Kidney (tissue), 14 donors: ENCODE measurements around the gene CRIP1. TPM values are rescaled to one million over a fixed set of nuclear protein-coding genes. Genes with fewer than 3 reads are reported as not detected.

Source experiments
- DNase-seq, 5 donors: peaks; one replicate each; pipeline ENCODE4 v3.0.0-alpha.2; 2013 to 2020
- FAIRE-seq: peaks from 2 replicates; lab custom pipeline; 2012; peaks lifted over from hg19 to GRCh38; lab: Jason Lieb, UNC
- H3K27ac ChIP-seq, 2 donors: one replicate each; pipeline ENCODE4 v1.7.0; 2013; ENCODE audit warnings: low read depth in 2 of 2, low read length in 2 of 2, inconsistent platforms in 1 of 2
- H3K27me3 ChIP-seq: one replicate; pipeline ENCODE4 v1.7.1; 2013; ENCODE audit warnings: low read length, inconsistent platforms; ENCODE audit not compliant: control insufficient read depth, insufficient read depth
- H3K36me3 ChIP-seq, 3 donors: one replicate each; pipeline versions ENCODE4 v1.7.0 to v1.7.1; 2013; ENCODE audit warnings: low read length in 3 of 3, control low read depth in 1 of 3, inconsistent platforms in 1 of 3; ENCODE audit not compliant: insufficient read depth in 3 of 3, control insufficient read depth in 2 of 3
- H3K4me1 ChIP-seq, 3 donors: one replicate each; pipeline versions ENCODE4 v1.7.0 to v1.7.1; 2013; ENCODE audit warnings: low read length in 3 of 3, inconsistent platforms in 1 of 3, low read depth in 1 of 3; ENCODE audit not compliant: control insufficient read depth in 2 of 3, insufficient read depth in 2 of 3
- H3K4me3 ChIP-seq, 3 donors: one replicate each; pipeline versions ENCODE4 v1.7.0 to v1.8.1; 2013; ENCODE audit warnings: low read length in 3 of 3, control low read depth in 1 of 3, inconsistent platforms in 1 of 3
- H3K9ac ChIP-seq, 3 donors: one replicate each; pipeline versions ENCODE4 v1.7.0 to v1.7.1; 2013; ENCODE audit warnings: low read length in 3 of 3, control low read depth in 1 of 3, inconsistent platforms in 1 of 3
- H3K9me3 ChIP-seq, 3 donors: one replicate each; pipeline versions ENCODE4 v1.7.0 to v1.7.1; 2013; ENCODE audit warnings: low read length in 3 of 3, control low read depth in 1 of 3, inconsistent platforms in 1 of 3; ENCODE audit not compliant: control insufficient read depth in 2 of 3, insufficient read depth in 1 of 3
- intact Hi-C: fragments of 100-400 bp; cut with DNase I; formaldehyde crosslinking; loops from one replicate; pipeline ENCODE4 v1.11.1; 2022
- polyA plus RNA-seq: library from polyadenylated mRNA; stranded (reverse); fragments of 350-450 nt; fragmentation: Illumina TruSeq; extraction: RNeasy Lipid Tissue Mini Kit (QIAGEN cat#74804); gene quantifications from one replicate; pipeline ENCODE4 v1.2.3, GENCODE V29; 2014; ENCODE audit warnings: low read depth, low replicate concordance; ENCODE audit not compliant: insufficient read depth
- total RNA-seq: library from RNA; stranded (reverse); fragmentation: NEBNext Ultra II Directional; extraction: Animal tissue kit (Norgen Biotek cat#: 25700); gene quantifications from one replicate; pipeline ENCODE4 v1.2.1, GENCODE V29; 2021
- TF ChIP-seq, protein P1 (sequence below): IDR thresholded peaks from 3 replicates; pipeline ENCODE4 v1.5.1; 2012; ENCODE audit warnings: mild to moderate bottlenecking, moderate library complexity, borderline replicate concordance; ENCODE audit not compliant: insufficient read depth; ENCODE audit errors: extremely low read depth
- donor health status: control.
- donor health status: control.
- donor health status: control.
- donor health status: control.
- donor health status: control.
- donor health status: DM: yes; HTN: yes; CAD: no.
- donor health status: Normal renal cell carcinoma (clear cell type).

CRIP1 gene
- total and polyA plus RNA-seq, 2 donors from 2014 or later: 272 to 381 TPM

DNA sequence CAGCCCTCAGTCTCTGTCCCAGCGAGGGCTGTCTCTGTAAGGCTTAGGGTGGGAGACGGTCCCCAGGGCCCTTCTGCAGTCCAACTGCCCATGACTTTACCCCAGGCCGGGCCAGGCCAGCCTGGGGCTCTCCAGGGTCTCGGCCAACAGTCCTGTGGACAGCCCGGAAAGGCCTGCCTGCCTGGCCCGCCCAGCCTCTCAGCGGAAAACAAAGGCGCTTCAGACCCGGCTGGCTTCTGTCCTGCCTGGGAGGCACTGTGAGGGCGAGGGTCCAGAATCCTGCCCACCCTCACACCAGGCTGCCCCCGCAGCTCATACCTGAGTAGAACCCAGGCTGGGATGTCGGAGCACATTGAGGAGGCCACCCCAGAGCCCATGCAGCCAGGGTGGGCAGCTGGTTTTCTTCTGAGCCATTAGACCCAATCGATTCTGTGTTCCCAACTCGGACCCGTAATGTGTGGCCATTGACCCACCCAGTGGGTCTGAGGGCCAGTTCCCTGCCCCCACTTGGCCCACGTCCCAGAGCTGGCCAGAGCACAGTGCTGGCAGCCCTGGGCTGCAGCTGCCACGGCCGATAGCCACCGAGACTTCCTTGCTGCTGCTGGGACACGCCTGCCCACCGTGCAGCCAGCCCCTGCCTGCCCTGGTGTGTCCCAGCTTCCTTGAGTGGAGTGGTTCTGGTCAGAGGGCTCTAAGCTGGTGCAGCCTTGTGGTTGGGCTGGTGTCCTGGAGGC lies 10.4 kb upstream of the CRIP1 start:
- peak overlapping the region in 2 of 3 donors; percentile 34 to 84 for H3K9ac ChIP-seq
- DNase-seq (peak in 2 of 5 donors; percentile 70 to 92), FAIRE-seq (no peak)
- no peaks in the 10 kb centered on the region for H3K27me3 ChIP-seq
- H3K9me3 ChIP-seq: no peaks in the 10 kb centered on the region
- TF ChIP-seq, protein P1, sequence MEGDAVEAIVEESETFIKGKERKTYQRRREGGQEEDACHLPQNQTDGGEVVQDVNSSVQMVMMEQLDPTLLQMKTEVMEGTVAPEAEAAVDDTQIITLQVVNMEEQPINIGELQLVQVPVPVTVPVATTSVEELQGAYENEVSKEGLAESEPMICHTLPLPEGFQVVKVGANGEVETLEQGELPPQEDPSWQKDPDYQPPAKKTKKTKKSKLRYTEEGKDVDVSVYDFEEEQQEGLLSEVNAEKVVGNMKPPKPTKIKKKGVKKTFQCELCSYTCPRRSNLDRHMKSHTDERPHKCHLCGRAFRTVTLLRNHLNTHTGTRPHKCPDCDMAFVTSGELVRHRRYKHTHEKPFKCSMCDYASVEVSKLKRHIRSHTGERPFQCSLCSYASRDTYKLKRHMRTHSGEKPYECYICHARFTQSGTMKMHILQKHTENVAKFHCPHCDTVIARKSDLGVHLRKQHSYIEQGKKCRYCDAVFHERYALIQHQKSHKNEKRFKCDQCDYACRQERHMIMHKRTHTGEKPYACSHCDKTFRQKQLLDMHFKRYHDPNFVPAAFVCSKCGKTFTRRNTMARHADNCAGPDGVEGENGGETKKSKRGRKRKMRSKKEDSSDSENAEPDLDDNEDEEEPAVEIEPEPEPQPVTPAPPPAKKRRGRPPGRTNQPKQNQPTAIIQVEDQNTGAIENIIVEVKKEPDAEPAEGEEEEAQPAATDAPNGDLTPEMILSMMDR: no peak
- intact Hi-C loops: no loop called here
- peaks cover 0 to 5% (median 0%) of the 10 kb centered on the region in 3 donors for H3K36me3 ChIP-seq
- H3K4me1 ChIP-seq: peaks cover 0 to 46% (median 17%) of the 10 kb centered on the region in 3 donors
- H3K4me3 ChIP-seq: peak overlapping the region; percentile 33 to 71 (median 39)
- H3K27ac ChIP-seq: peak overlapping the region; percentile 91 to 97

DNA sequence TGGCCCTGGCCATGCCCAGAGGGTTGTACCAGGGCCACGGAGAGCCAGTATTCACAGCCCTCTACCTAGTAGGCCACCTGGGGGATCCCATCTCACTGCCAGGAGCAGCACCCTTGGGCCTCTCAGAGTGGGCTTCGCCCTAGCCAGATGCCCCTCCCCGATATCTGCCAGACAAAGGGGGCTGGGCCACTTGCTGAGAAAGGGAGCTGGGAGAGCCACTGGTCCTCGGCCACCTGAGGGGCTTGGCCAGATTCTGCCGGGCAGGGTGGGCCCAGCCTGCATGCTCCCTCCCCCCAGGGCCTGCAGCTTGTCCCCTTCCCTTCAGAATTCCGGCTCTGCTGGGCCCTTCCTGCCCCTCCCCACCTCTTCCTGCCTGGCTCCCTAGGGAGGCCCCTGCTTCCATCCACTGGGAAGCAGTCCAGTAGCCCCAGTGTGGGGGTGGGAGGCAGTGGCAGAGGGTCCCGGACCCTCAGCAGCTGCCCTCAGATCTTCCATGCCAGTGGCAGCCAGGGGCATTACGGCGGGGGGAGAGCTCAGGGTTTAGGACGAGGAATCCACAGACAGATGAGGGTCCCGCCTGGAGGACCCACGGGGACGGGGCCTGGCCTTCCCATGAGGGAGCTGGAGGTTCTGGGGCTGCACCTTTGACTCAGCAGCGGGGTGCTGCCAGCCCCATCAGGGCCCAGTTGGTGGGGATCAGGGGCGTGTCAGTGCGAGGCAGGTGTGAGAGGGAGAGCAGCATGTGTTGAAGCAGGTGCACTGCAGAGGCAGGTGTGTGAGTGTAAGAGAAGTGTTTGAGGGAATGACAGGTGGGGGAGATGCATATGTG lies 9.6 kb upstream of the CRIP1 start:
- H3K36me3 ChIP-seq: peaks cover 0 to 5% (median 0%) of the 10 kb centered on the region in 3 donors
- H3K27me3 ChIP-seq: no peaks in the 10 kb centered on the region

DNA sequence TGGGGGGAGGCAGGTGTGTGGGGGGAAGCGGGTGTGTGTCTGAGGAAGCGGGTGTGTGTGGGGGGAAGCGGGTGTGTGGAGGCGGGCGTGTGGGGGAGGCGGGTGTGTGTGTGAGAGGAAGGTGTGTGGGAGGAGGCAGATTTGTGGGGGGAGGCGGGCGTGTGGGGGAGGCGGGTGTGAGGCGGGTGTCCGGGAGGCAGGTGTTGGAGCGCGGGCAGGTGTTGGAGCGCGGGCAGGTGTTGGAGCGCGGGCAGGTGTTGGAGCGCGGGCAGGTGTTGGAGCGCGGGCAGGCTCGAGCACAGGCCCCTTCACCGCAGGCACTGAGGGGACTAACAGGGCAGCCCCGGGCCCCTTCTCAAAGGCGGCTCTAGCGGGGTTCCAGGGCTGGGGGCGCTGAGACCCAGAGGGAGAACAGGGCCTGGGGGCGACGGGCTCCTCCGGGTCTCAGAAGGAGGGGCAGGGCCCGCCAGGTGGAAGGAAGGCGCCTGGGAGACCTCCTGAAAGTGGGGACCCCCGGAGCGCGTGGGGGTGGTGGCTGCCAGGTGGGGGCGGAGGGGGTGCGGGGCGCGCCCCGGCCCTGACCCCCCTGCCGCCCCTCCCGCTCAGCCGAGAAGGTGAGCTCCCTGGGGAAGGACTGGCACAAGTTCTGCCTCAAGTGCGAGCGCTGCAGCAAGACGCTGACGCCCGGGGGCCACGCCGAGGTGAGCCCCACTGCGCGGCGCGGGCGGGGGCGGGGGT lies 8.9 kb upstream of the CRIP1 start:
- DNase-seq: peak; percentile 53 to 88 (median 67)
- Histone ChIP-seq H3K9me3 (no peaks in the 10 kb centered on the region), H3K27ac (peak overlapping the region in 1 of 2 donors; percentile 97), H3K4me3 (no peak overlapping the region), H3K36me3 (peaks cover 0 to 5% (median 0%) of the 10 kb centered on the region in 3 donors), H3K9ac (no peak overlapping the region), H3K27me3 (no peaks in the 10 kb centered on the region), H3K4me1 (peaks cover 0 to 46% (median 22%) of the 10 kb centered on the region in 3 donors)
- intact Hi-C loops: no loop called here
- no peak for FAIRE-seq
- TF ChIP-seq, protein P1: no peak

More for the DNA sequence above, 9.6 kb upstream of the CRIP1 start:
- FAIRE-seq: no peak
- peak overlapping the region in 2 of 3 donors; percentile 34 to 84 for H3K9ac ChIP-seq
- no peaks in the 10 kb centered on the region for H3K9me3 ChIP-seq
- peak overlapping the region in 2 of 3 donors; percentile 39 to 71 for H3K4me3 ChIP-seq
- TF ChIP-seq, protein P1: no peak
- DNase-seq: peak in 3 of 5 donors; percentile 63 to 84 (median 74)
- intact Hi-C loops: no loop called here
- peak overlapping the region; percentile 91 to 97 for H3K27ac ChIP-seq
- peaks cover 0 to 45% (median 19%) of the 10 kb centered on the region in 3 donors for H3K4me1 ChIP-seq
